GM18498 (cell line): ENCODE results near the gene FDXR.
"Not testable (repeated sequence)": the region's sequence is repeated elsewhere in the genome, so short reads cannot be mapped to it uniquely, and the experiment has no call there.

Experiments
- ATAC-seq: cut with Tn5 transposase; IDR thresholded peaks from one replicate; pipeline ENCODE4 v1.9.1; 2021; ENCODE audit warnings: mild to moderate bottlenecking, moderate library complexity; ENCODE audit not compliant: unreplicated experiment

The FDXR gene

GRCh38 chr17:74872313-74873036, at the start of gene FDXR:
Gene FDXR (minus strand): TSS chr17:74872994. CDS start chr17:74872944, 50 bp downstream.
- ATAC-seq = peak; percentile 24

DNA sequence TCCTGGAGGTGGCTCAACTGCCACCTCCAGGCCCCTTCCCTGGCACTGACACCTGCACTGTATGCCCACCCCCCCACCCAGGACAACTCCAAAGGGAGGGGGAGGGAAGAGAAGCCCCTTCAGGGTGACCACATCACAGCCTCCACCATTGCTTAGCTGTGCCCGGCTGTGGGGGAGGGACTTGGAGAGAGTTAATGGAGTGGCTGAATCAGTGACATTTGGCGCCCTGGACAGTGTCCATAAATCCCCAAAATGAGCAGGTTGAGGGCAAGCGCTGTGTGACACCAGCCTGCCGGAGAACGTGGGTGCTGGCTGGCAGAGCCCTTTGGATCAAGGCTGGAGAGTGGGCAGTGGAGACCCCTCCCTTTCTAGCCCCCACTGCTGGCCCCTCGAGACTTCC, 49.4 kb upstream of the FDXR start:
- no peak for ATAC-seq

DNA sequence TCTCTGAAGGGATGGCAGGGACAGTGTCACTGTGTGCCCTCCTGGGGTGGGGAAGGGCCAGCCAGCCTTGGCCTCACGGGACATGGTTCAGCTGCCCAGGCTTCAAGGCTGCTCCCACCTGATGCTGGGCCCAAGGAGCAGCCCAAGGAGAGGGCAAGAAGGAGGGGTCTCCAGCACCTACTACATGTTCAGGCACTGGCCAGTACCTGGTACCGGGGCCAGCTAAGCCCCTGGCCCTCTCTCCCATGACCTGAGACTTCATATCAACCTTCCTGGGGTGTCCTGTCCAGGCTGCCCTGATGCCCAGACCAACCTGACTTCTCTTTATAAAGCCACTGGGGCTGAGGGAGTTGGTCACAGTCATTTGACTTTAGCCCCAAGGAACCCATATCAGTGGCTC, 49.0 kb upstream of the FDXR start:
- no peak for ATAC-seq

DNA sequence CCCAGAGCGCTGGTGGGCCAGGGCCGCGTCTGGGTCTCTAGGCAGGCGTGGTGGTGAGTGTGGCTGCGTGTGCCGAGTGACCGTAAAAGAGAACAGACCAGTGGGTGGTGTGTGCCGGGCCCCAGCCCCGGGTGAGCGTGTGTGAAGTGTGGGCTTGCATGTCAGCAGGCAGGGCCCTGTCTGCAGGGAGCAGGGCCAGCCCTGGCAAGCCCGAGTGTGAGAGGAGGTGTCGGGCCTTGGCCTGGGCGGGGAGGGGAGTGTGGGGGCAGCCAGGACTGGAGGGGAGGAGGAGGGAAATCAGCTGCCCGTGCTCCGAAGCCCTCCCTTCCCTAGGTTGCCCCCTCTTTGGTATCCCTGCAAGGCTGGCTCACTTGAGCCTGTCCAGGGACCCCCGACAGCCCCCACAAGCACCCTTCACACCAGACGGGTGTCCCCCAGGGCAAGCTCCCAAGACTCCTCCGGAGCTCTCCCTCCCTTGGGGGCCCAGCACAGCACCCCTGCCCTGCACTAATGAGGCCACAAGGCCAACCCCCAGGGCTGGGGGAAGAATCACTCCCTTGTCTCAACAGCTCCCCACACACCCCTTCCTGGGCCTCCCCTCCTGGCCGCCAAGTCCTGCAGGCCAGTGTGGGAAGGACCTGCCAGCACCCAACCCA, 48.4 kb upstream of the FDXR start:
- ATAC-seq = no peak

GRCh38 chr17:74920642-74921025, 47.8 kb upstream of the FDXR start:
- no peak for ATAC-seq

GRCh38 chr17:74920306-74920620, 47.5 kb upstream of the FDXR start:
- no peak for ATAC-seq

GRCh38 chr17:74919440-74920305, 46.9 kb upstream of the FDXR start:
- ATAC-seq = no peak

DNA sequence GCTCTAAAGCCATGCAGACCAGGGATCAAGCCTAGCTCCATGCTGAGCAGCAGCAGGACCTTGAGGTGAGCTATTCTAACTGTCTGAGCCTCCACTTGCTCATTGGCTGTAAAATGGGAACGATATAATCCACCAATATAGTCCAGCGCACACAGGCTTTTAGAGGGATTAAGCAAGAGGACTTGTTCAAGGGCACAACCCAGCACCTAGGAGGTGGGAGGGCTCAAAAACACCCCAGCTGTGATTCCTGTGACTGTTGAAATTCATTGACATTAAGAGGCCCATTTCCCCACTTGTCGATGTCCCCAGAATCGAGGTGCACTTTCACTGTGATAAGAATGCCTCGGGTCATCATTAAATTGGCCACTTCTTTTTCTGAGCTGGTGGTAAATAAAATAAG, 46.1 kb upstream of the FDXR start:
- no peak for ATAC-seq

DNA sequence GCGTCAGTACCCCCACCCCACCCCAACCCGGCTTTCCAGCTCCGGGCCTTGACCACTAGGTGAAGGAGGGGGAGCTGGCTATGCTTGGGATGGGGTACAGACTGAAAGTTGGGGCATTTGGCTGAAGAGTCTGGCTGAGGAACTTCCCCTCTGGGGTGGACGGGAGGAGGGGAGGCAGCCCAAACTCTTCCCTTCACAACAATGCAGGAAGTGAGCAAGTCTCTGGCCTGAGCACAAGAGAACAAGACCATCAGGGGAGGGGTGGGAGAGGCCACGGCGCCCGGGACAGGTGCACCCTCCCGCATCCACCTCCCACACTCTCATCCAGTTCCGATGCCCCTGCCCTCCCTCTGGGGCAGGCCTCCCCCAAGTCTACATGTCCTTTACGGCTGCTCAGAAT, 44.6 kb upstream of the FDXR start:
- no peak for ATAC-seq

GRCh38 chr17:74916851-74917199, 44.0 kb upstream of the FDXR start:
- no peak for ATAC-seq

- no peak for ATAC-seq
Measured at GRCh38 chr17:74916136-74916850, 43.5 kb upstream of the FDXR start.

GRCh38 chr17:74911423-74911822, 38.6 kb upstream of the FDXR start:
- ATAC-seq = not testable (repeated sequence)

GRCh38 chr17:74909097-74909496, 36.3 kb upstream of the FDXR start:
- ATAC-seq = not testable (repeated sequence)

- no peak for ATAC-seq
Measured at GRCh38 chr17:74907012-74907411, 34.2 kb upstream of the FDXR start.

DNA sequence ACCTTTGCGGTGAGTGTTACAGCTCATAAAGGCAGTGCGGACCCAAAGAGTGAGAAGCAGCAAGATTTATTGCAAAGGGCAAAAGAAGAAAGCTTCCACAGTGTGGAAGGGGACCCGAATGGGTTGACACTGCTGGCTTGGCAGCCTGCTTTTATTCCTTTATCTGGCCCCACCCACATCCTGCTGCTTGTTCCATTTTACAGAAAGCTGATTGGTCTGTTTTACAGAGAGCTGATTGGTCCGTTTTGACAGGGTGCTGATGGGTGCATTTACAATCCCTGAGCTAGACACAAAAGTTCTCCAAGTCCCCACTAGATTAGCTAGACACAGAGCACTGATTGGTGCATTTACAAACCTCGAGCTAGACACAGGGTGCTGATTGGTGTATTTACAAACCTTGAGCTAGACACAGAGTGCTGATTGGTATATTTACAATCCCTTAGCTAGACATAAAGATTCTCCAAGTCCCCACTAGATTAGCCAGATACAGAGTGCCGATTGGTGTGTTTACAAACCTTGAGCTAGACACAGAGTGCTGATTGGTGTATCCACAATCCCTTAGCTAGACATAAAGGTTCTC, 33.5 kb upstream of the FDXR start:
- ATAC-seq = not testable (repeated sequence)

DNA sequence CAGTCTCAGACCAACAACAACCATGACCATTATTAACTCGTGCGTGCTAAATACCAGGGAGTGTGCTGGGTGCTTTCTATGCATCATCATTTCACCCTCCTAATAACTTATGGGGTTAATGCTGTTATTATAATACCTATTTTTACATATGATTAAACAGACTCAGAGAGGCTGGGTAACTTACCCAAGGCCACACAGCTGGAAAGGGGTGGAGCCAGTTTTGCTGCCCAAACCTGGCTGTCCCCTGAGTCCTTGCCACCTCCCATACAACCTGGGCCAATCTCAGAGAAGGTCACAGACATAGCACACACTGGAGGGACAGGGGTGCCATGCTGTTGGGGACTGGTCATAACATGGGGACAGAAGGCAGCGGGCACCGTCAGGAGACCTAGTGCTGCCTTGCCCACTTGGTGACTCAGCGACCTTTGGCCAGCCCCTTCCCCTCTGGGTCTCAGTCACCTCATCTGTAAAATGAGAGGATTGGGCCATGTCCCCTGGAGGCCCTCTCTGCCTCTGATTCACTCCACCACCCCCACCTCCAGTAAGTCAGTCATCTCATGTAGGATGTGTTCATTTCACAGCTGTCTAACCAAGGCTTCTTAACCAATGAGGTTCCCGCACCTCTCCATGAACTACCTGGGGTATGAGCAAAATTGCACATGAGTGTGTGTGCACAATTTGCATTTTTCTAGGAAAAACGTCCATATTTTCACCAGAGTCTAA, 32.1 kb upstream of the FDXR start:
- no peak for ATAC-seq

- no peak for ATAC-seq
Measured at GRCh38 chr17:74903671-74904070, 30.9 kb upstream of the FDXR start.

DNA sequence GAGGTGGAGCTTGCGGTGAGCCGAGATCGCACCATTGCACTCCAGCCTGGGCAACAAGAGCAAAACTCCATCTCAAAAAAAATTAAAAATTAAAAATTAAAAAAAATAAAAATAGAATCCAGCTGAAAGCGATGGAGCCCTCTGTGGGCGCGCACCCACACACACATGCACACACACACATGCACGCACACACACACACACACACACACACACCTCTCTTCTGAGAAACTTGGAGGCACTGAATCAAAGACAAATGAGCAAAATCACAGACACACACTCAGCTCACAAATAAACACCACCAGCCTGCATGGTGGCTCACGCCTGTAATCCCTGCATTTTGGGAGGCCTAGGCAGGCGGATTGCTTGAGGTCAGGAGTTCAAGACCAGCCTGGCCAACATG, 30.2 kb upstream of the FDXR start:
- ATAC-seq = no peak

DNA sequence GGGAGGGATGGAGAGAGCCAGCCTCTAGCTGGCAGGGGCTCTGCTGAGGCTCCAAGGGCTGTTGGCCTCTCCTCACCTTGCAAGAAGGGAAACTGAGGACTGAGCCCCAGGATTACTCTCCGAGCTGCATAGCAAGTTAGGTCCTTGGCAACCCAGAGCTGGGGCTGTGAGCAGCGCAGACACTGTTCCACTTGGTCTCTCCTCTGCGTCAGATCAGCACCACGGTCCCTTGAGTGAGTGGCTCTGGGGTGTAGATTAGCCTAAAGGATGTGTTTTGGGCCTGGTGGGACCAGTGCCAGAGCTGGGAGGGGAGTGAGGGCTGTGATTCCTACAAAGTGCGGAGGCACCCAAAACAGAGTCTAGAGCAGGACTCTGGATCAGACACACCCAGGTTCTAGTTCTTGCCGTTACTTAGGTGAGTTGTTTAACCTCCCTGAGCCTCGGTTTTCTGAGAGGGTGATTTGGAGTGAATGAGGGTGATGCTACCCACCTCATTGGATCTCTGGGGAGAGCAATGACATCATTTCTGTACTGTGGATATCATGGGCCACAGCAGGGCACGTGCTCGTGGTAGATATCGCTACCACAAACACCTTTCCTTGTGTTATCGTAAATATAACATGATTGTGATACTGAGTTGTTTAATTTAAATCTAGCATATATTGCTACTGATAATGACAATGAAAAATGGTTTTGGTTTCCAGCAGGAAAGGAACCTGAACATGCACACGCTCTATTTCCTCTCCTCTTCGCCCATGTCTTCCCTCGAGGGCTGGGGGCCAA, 28.8 kb upstream of the FDXR start:
- ATAC-seq = no peak

DNA sequence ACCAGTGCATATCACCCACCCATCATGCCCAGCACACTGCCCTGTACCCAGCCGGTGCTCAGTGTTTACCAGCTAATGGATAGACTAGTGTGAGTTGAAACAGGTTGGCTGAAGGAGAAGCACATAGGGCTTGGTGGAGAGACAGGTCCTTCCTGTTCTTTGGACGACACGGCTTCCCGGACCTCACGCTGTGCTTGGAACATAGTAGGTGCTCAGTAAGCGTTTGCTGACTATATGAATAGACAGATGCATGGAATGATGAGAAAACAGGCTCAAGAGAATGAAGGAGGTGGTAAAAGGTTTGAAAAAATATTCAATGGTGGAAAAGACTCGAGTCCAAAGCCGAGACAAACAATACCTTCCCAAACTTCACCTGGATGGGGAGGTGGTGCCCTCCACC, 27.4 kb upstream of the FDXR start:
- ATAC-seq = no peak
